H1 (cell line): ENCODE measurements around the gene NR2E1. TPM values are rescaled to one million over a fixed set of nuclear protein-coding genes. Genes with fewer than 3 reads are reported as not detected.

Source experiments
- CTCF ChIA-PET: fragments of 300-600 bp; sonication (Branson Sonifier 250); formaldehyde crosslinking; loops from one replicate; lab custom pipeline; 2021; ENCODE audit not compliant: partially characterized antibody; lab: Charles Lee
- POLR2A ChIA-PET: fragments of 300-600 bp; sonication (Branson Sonifier 250); formaldehyde crosslinking; loops from one replicate; lab custom pipeline; 2021; ENCODE audit warnings: inconsistent platforms; ENCODE audit not compliant: partially characterized antibody; lab: Charles Lee
- DNase-seq, 2 experiments: peaks; one replicate each; pipeline versions ENCODE4 v3.0.0 to v3.0.0-alpha.2; 2010 to 2022; ENCODE audit warnings: low spot score in 2 of 2, low read depth in 1 of 2, mixed read lengths in 1 of 2
- FAIRE-seq: peaks from 2 replicates; lab custom pipeline; 2011; peaks lifted over from hg19 to GRCh38; lab: Jason Lieb, UNC
- H2AFZ ChIP-seq: 2 replicates; pipeline ENCODE4 v1.8.1; 2012; ENCODE audit warnings: low read length, inconsistent platforms
- H2AK5ac ChIP-seq: 2 replicates; pipeline ENCODE4 v1.6.1; 2013; ENCODE audit warnings: low read depth, low read length
- H2BK120ac ChIP-seq: replicated peaks from 2 replicates; pipeline ENCODE3; 2013; ENCODE audit warnings: low read depth, low read length, inconsistent platforms
- H2BK12ac ChIP-seq: 2 replicates; pipeline ENCODE4 v1.6.1; 2013; ENCODE audit warnings: low read depth, low read length
- H2BK15ac ChIP-seq: 2 replicates; pipeline ENCODE4 v1.6.1; 2013; ENCODE audit warnings: low read length
- H2BK20ac ChIP-seq: 2 replicates; pipeline ENCODE4 v1.6.1; 2013; ENCODE audit warnings: low read length
- H2BK5ac ChIP-seq: 2 replicates; pipeline ENCODE4 v1.6.1; 2013; ENCODE audit warnings: low read depth, low read length
- H3K14ac ChIP-seq: 2 replicates; pipeline ENCODE4 v1.6.1; 2013; ENCODE audit warnings: inconsistent platforms; ENCODE audit not compliant: insufficient read length
- H3K18ac ChIP-seq: 2 replicates; pipeline ENCODE4 v1.6.1; 2013; ENCODE audit warnings: low read length; ENCODE audit errors: extremely low read depth
- H3K23ac ChIP-seq: 2 replicates; pipeline ENCODE4 v1.6.1; 2013; ENCODE audit warnings: inconsistent platforms; ENCODE audit not compliant: insufficient read length
- H3K23me2 ChIP-seq: 2 replicates; pipeline ENCODE4 v1.6.1; 2013; ENCODE audit warnings: low read depth, low read length
- H3K27ac ChIP-seq: 2 replicates; pipeline ENCODE4 v1.6.1; 2011; ENCODE audit warnings: low read depth, low read length, inconsistent platforms
- H3K27me3 ChIP-seq, 4 experiments: replicated peaks in 1 of 4; 1 replicate in 1 of 4; 2 replicates in 3 of 4; pipeline versions ENCODE4 v1.6.1 to v1.8.1; 2011 to 2013; ENCODE audit warnings: low read length in 3 of 4, mild to moderate bottlenecking in 3 of 4, inconsistent platforms in 2 of 4, mixed read lengths in 2 of 4, moderate library complexity in 1 of 4; ENCODE audit not compliant: control insufficient read depth in 3 of 4, insufficient read depth in 3 of 4; ENCODE audit errors: extremely low read depth in 1 of 4
- H3K36me3 ChIP-seq, 4 experiments: 2 replicates each; pipeline versions ENCODE4 v1.6.1 to v1.8.1; 2011 to 2013; ENCODE audit warnings: mild to moderate bottlenecking in 4 of 4, low read length in 3 of 4, moderate library complexity in 2 of 4, control low read depth in 1 of 4, inconsistent platforms in 1 of 4; ENCODE audit not compliant: insufficient read depth in 4 of 4, control insufficient read depth in 2 of 4
- H3K4ac ChIP-seq: replicated peaks from 2 replicates; pipeline ENCODE3; 2013; ENCODE audit warnings: low read length, low read depth, mixed read lengths, inconsistent platforms; ENCODE audit not compliant: insufficient read length
- H3K4me1 ChIP-seq, 4 experiments: replicated peaks in 1 of 4; 1 replicate in 1 of 4; 2 replicates in 3 of 4; pipeline versions ENCODE4 v1.6.1 to v1.8.1; 2011 to 2013; ENCODE audit warnings: low read length in 3 of 4, inconsistent platforms in 2 of 4, mixed read lengths in 1 of 4; ENCODE audit not compliant: insufficient read depth in 4 of 4, control insufficient read depth in 3 of 4
- H3K4me2 ChIP-seq, 2 experiments: 2 replicates each; pipeline versions ENCODE4 v1.6.1 to v1.8.1; 2011 to 2013; ENCODE audit warnings: low read depth in 2 of 2, low read length in 2 of 2, control low read depth in 1 of 2, inconsistent platforms in 1 of 2, mild to moderate bottlenecking in 1 of 2; ENCODE audit not compliant: insufficient read depth in 1 of 2
- H3K4me3 ChIP-seq, 4 experiments: fragments of 200-600, 300-600 bp in 1 of 4; sonication (generic), shearing (Covaris generic), sonication (Bioruptor Twin) in 1 of 4; 2 replicates each; pipeline versions ENCODE4 v1.5.1 to v1.8.1; 2011 to 2016; ENCODE audit warnings: low read length in 4 of 4, low read depth in 3 of 4, control low read depth in 2 of 4, inconsistent platforms in 2 of 4, mild to moderate bottlenecking in 2 of 4, mixed read lengths in 1 of 4, moderate library complexity in 1 of 4; ENCODE audit not compliant: insufficient read depth in 2 of 4; ENCODE audit errors: extremely low read depth in 1 of 4
- H3K56ac ChIP-seq: replicated peaks from 2 replicates; pipeline ENCODE3; 2013; ENCODE audit warnings: low read depth, mild to moderate bottlenecking, mixed read lengths, low read length, inconsistent platforms; ENCODE audit not compliant: insufficient read length
- H3K79me1 ChIP-seq: 2 replicates; pipeline ENCODE4 v1.6.1; 2013; ENCODE audit warnings: low read depth, low read length, control low read depth
- H3K79me2 ChIP-seq, 2 experiments: 2 replicates each; pipeline versions ENCODE4 v1.6.1 to v1.8.1; 2012 to 2013; ENCODE audit warnings: low read length in 2 of 2, mild to moderate bottlenecking in 2 of 2, inconsistent platforms in 1 of 2; ENCODE audit not compliant: insufficient read depth in 2 of 2, control insufficient read depth in 1 of 2
- H3K9ac ChIP-seq, 4 experiments: replicated peaks in 1 of 4; 1 replicate in 1 of 4; 2 replicates in 3 of 4; pipeline versions ENCODE4 v1.6.1 to v1.8.1; 2011 to 2013; ENCODE audit warnings: low read depth in 3 of 4, low read length in 3 of 4, control low read depth in 2 of 4, mild to moderate bottlenecking in 2 of 4, moderate library complexity in 2 of 4, inconsistent platforms in 1 of 4; ENCODE audit errors: extremely low read depth in 1 of 4
- H3K9me3 ChIP-seq, 2 experiments: 2 replicates each; pipeline versions ENCODE4 v1.6.1 to v1.8.1; 2012 to 2013; ENCODE audit warnings: mild to moderate bottlenecking in 2 of 2, moderate library complexity in 2 of 2, control low read depth in 1 of 2, inconsistent platforms in 1 of 2, low read depth in 1 of 2, low read length in 1 of 2, mixed read lengths in 1 of 2; ENCODE audit not compliant: insufficient read depth in 2 of 2
- H4K20me1 ChIP-seq, 2 experiments: replicated peaks in 1 of 2; 2 replicates each; pipeline versions ENCODE3 to v1.8.1; 2011 to 2013; ENCODE audit warnings: inconsistent platforms in 2 of 2, low read length in 2 of 2, mild to moderate bottlenecking in 1 of 2; ENCODE audit not compliant: insufficient read depth in 2 of 2, control insufficient read depth in 1 of 2
- H4K5ac ChIP-seq: 2 replicates; pipeline ENCODE4 v1.6.1; 2013; ENCODE audit warnings: low read length, low read depth, mixed read lengths, inconsistent platforms; ENCODE audit not compliant: insufficient read length
- H4K8ac ChIP-seq: 2 replicates; pipeline ENCODE4 v1.8.0; 2013; ENCODE audit warnings: mild to moderate bottlenecking, moderate library complexity, low read length, inconsistent platforms; ENCODE audit not compliant: insufficient read depth; ENCODE audit errors: extremely low read depth
- H4K91ac ChIP-seq: replicated peaks from 2 replicates; pipeline ENCODE3; 2013; ENCODE audit warnings: low read length, mixed read lengths, inconsistent platforms; ENCODE audit not compliant: insufficient read length
- CTBP2 ChIP-seq: IDR thresholded peaks from 2 replicates; pipeline ENCODE4 v1.7.0; 2011; ENCODE audit warnings: borderline replicate concordance, mild to moderate bottlenecking, moderate library complexity, mixed read lengths, low read length; ENCODE audit not compliant: insufficient read depth, insufficient read length
- CTCF ChIP-seq, 3 experiments: IDR thresholded peaks; 1 replicate in 2 of 3; 2 replicates in 1 of 3; pipeline versions ENCODE4 v1.5.1 to v1.6.1; 2011; ENCODE audit warnings: low read length in 3 of 3, mild to moderate bottlenecking in 3 of 3, inconsistent platforms in 2 of 3, low read depth in 1 of 3, moderate library complexity in 1 of 3; ENCODE audit not compliant: insufficient read depth in 1 of 3; ENCODE audit errors: control extremely low read depth in 1 of 3
- EP300 ChIP-seq, 2 experiments: IDR thresholded peaks; 1 replicate in 1 of 2; 2 replicates in 1 of 2; pipeline ENCODE4 v1.6.1; 2011 to 2012; ENCODE audit warnings: low read depth in 2 of 2, low read length in 2 of 2, mild to moderate bottlenecking in 2 of 2, borderline replicate concordance in 1 of 2, inconsistent platforms in 1 of 2, moderate library complexity in 1 of 2
- EZH2 ChIP-seq: fragments of 200-600 bp; sonication (generic); IDR thresholded peaks from 2 replicates; pipeline ENCODE4 v1.7.1; 2012; ENCODE audit warnings: low read depth, mild to moderate bottlenecking, moderate library complexity, low read length, inconsistent platforms; ENCODE audit not compliant: severe bottlenecking
- JUN ChIP-seq: IDR thresholded peaks from 2 replicates; pipeline ENCODE4 v1.6.1; 2011; ENCODE audit warnings: low read depth, mild to moderate bottlenecking, improper control_type of control experiment, low read length
- JUND ChIP-seq: IDR thresholded peaks from 2 replicates; pipeline ENCODE4 v1.6.1; 2011; ENCODE audit warnings: mild to moderate bottlenecking, improper control_type of control experiment, low read length
- MAFK ChIP-seq: IDR thresholded peaks from 2 replicates; pipeline ENCODE4 v1.6.1; 2012; ENCODE audit warnings: low read depth, mild to moderate bottlenecking, improper control_type of control experiment, low read length
- RXRA ChIP-seq: IDR thresholded peaks from 2 replicates; pipeline ENCODE4 v1.6.1; 2011; ENCODE audit warnings: low read depth, mild to moderate bottlenecking, low read length, moderate library complexity; ENCODE audit not compliant: insufficient read depth
- SIN3A ChIP-seq, 2 experiments: IDR thresholded peaks in 1 of 2; conservative IDR thresholded peaks in 1 of 2; 2 replicates each; pipeline ENCODE4 v1.6.1; 2011 to 2012; ENCODE audit warnings: low read length in 2 of 2, improper control_type of control experiment in 1 of 2, low read depth in 1 of 2, mild to moderate bottlenecking in 1 of 2
- YY1 ChIP-seq: IDR thresholded peaks from 2 replicates; pipeline ENCODE4 v1.6.1; 2011; ENCODE audit warnings: low read depth, mild to moderate bottlenecking, low read length
- WGBS, 2 experiments: shearing (Covaris generic) in 1 of 2; methylation state at CpG; one replicate each; pipeline versions ENCODE4 v1.1.6 to v1.1.7; 2013 to 2015; ENCODE audit warnings: low lambda C conversion rate in 2 of 2, mixed read lengths in 2 of 2, inconsistent platforms in 1 of 2, low coverage in 1 of 2, missing lambda C conversion rate in 1 of 2; ENCODE audit not compliant: insufficient replicate concordance in 2 of 2, insufficient coverage in 1 of 2, insufficient read length in 1 of 2; ENCODE audit errors: extremely low coverage in 1 of 2, missing lambda C conversion rate in 1 of 2; 5-methylcytosine and 5-hydroxymethylcytosine counted together
- polyA plus RNA-seq, 7 experiments: library from polyadenylated mRNA; depleted of rRNA in 3 of 7; stranded (reverse) in 5 of 7; unstranded in 2 of 7; fragments of >200 nt in 5 of 7; fragments of 200-250 nt in 2 of 7; gene quantifications; 1 replicate in 5 of 7; 2 replicates in 1 of 7; 4 replicates in 1 of 7; pipeline versions ENCODE4 v1.2.1 to v1.2.3, GENCODE V29; 2011 to 2013; ENCODE audit warnings: missing spikeins in 2 of 7, mixed read lengths in 2 of 7
- total RNA-seq: library from RNA; stranded (reverse); fragmentation: NEBNext Ultra II Directional; extraction: Animal tissue kit (Norgen Biotek cat#: 25700); gene quantifications from 2 replicates; pipeline ENCODE4 v1.2.1, GENCODE V29; 2021

Gene NR2E1
- total and polyA plus RNA-seq, 2 of the 8 experiments (the other 6 are each of a cell fraction or from before 2014, with no cell fraction given), result not detected

- no peak overlapping the region for H3K23ac ChIP-seq
- no peaks in the 10 kb centered on the region for H3K79me1 ChIP-seq
- no peak overlapping the region for H3K18ac ChIP-seq
- no peaks in the 10 kb centered on the region for H3K27me3 ChIP-seq
- H3K4ac ChIP-seq, result no peak overlapping the region
- no peak overlapping the region for H3K27ac ChIP-seq
- DNase-seq, result no peak
- H2AFZ ChIP-seq, result no peak overlapping the region
- H3K56ac ChIP-seq, result no peak overlapping the region
- no peak overlapping the region for H2AK5ac ChIP-seq
- FAIRE-seq, result no peak
- H4K91ac ChIP-seq, result no peak overlapping the region
- CTCF ChIA-PET, result interaction anchor here (0.6 to 0.9 kb wide), 4 partner anchors 19 to 130 kb away, joined by 3 to 5 read pairs (median 4); no protein-coding TSS in a partner anchor
- H3K4me3 ChIP-seq, result no peak overlapping the region
- H4K20me1 ChIP-seq, result no peaks in the 10 kb centered on the region
- no peak overlapping the region for H3K9ac ChIP-seq
- no peak overlapping the region for H2BK20ac ChIP-seq
- H4K8ac ChIP-seq, result no peak overlapping the region
- no peak overlapping the region for H2BK12ac ChIP-seq
- no peaks in the 10 kb centered on the region for H3K79me2 ChIP-seq
- 90% methylated on average over 3 of the region's 3 CpGs; no CpG with 5 or more reads in 1 of the 2 experiments for WGBS, 2 experiments
- H3K14ac ChIP-seq, result no peak overlapping the region
- no peaks in the 10 kb centered on the region for H3K9me3 ChIP-seq
- no peak overlapping the region for H2BK5ac ChIP-seq
- no peaks in the 10 kb centered on the region for H3K36me3 ChIP-seq
- no peaks in the 10 kb centered on the region for H3K23me2 ChIP-seq
- no peak overlapping the region for H3K4me2 ChIP-seq
- TF ChIP-seq EP300 (IDR thresholded peaks at IDR 0.05; ENCODE audit: borderline replicate concordance in 1 of 2, low read depth in 2 of 2, low read length in 2 of 2), result no peak
- no peak for TF ChIP-seq SIN3A (conservative IDR thresholded peaks at IDR 0.05 in 1 of 2, IDR thresholded peaks at IDR 0.05 in 1 of 2; ENCODE audit: low read depth in 1 of 2, low read length in 2 of 2)
- TF ChIP-seq RXRA, result no peak
- TF ChIP-seq MAFK, result no peak
- no peak for TF ChIP-seq CTCF (IDR thresholded peaks at IDR 0.05; ENCODE audit: control extremely low read depth in 1 of 3, insufficient read depth in 1 of 3, low read depth in 1 of 3, low read length in 3 of 3)
- TF ChIP-seq CTBP2, result no peak
- TF ChIP-seq JUN, result no peak
- TF ChIP-seq EZH2, result no peak
- TF ChIP-seq JUND, result no peak
- no peak for TF ChIP-seq YY1
- POLR2A ChIA-PET, result interaction anchor here (0.6 kb wide), 1 partner anchor 90 kb away, joined by 3 read pairs; no protein-coding TSS in a partner anchor
- H4K5ac ChIP-seq, result no peak overlapping the region
- H3K4me1 ChIP-seq, result no peaks in the 10 kb centered on the region
- H2BK15ac ChIP-seq, result no peak overlapping the region
- H2BK120ac ChIP-seq, result no peak overlapping the region
Observed at GRCh38 chr6:108195209-108195608, 29.4 kb downstream of the NR2E1 start.
